Subcutaneous abdominal adipose tissue (tissue), 5 donors: ENCODE data around the gene CCL16.
"Not testable (repeated sequence)": the region's sequence is repeated elsewhere in the genome, so short reads cannot be mapped to it uniquely, and the experiment has no call there.

Source experiments
- H3K27ac ChIP-seq: one replicate; pipeline ENCODE4 v1.7.0; 2013; ENCODE audit warnings: low read depth, mild to moderate bottlenecking, inconsistent platforms, low read length, moderate library complexity
- H3K27me3 ChIP-seq, 5 donors: one replicate each; pipeline ENCODE4 v1.7.0; 2013; ENCODE audit warnings: low read length in 5 of 5, inconsistent platforms in 1 of 5; ENCODE audit not compliant: control insufficient read depth in 5 of 5, insufficient read depth in 4 of 5
- H3K36me3 ChIP-seq, 5 donors: one replicate each; pipeline ENCODE4 v1.7.0; 2013; ENCODE audit warnings: low read length in 5 of 5; ENCODE audit not compliant: control insufficient read depth in 5 of 5, insufficient read depth in 5 of 5
- H3K4me1 ChIP-seq, 5 donors: one replicate each; pipeline ENCODE4 v1.7.0; 2013; ENCODE audit warnings: low read length in 5 of 5, mild to moderate bottlenecking in 3 of 5, moderate library complexity in 1 of 5; ENCODE audit not compliant: control insufficient read depth in 5 of 5, insufficient read depth in 5 of 5
- H3K4me3 ChIP-seq, 5 donors: one replicate each; pipeline ENCODE4 v1.7.0; 2013; ENCODE audit warnings: low read length in 5 of 5, low read depth in 1 of 5
- H3K9ac ChIP-seq, 5 donors: one replicate each; pipeline ENCODE4 v1.7.0; 2013; ENCODE audit warnings: low read length in 5 of 5, mild to moderate bottlenecking in 4 of 5, moderate library complexity in 3 of 5
- H3K9me3 ChIP-seq, 5 donors: one replicate each; pipeline ENCODE4 v1.7.0; 2013; ENCODE audit warnings: low read length in 5 of 5; ENCODE audit not compliant: control insufficient read depth in 5 of 5
- donor health status: healthy.
- donor health status: healthy.
- donor health status: healthy.
- donor health status: healthy.
- donor health status: healthy.

Gene CCL16, protein sequence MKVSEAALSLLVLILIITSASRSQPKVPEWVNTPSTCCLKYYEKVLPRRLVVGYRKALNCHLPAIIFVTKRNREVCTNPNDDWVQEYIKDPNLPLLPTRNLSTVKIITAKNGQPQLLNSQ

GRCh38 chr17:35981246-35981645, at the start of gene CCL16:
Gene CCL16, minus strand, starts transcription at chr17:35981497. Its CDS starts 77 bp downstream, at chr17:35981420.
- H3K9ac ChIP-seq, result no peak within 1 kb of the TSS
- no peak within 1 kb of the TSS for H3K4me3 ChIP-seq
- peaks cover 0 to 9% (median 0%) of the 10 kb centered on the region in 5 donors for H3K36me3 ChIP-seq
- peaks cover 0 to 47% (median 14%) of the 10 kb centered on the region in 5 donors for H3K4me1 ChIP-seq
- H3K27ac ChIP-seq, result no peak within 1 kb of the TSS
- peaks cover 0 to 5% (median 0%) of the 10 kb centered on the region in 5 donors for H3K27me3 ChIP-seq
- H3K9me3 ChIP-seq, result no peaks in the 10 kb centered on the region

DNA sequence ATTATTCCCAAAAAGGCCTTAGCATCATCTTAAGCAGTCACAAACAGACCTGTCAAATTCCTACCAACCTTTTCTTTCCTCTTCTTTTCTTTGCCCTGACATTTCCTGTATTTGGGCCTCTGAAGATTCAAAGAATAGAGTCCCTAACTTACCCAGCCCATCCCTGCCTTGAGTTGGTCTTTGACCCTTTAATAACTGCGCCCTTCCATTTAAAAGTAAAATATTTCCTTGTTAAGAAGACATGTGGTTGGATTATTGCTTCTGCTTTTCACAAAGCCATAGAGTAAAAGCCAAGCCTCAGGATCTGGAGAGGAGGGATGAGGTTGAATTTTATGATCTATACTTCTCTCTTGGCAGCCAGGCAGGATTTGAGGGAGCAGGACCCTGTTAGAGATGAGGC, 49.7 kb upstream of the CCL16 start:
- Histone ChIP-seq H3K9me3 (no peaks in the 10 kb centered on the region), H3K4me1 (no peaks in the 10 kb centered on the region), H3K4me3 (no peak overlapping the region), H3K9ac (no peak overlapping the region), H3K27me3 (peaks cover 0 to 3% (median 0%) of the 10 kb centered on the region in 5 donors), H3K36me3 (no peaks in the 10 kb centered on the region), H3K27ac (no peak overlapping the region)

GRCh38 chr17:36027761-36028160, 46.5 kb upstream of the CCL16 start:
- H3K4me1 ChIP-seq, result no peaks in the 10 kb centered on the region
- H3K27me3 ChIP-seq, result peaks cover 0 to 7% (median 0%) of the 10 kb centered on the region in 5 donors
- H3K9ac ChIP-seq, result no peak overlapping the region
- H3K9me3 ChIP-seq, result no peaks in the 10 kb centered on the region
- no peaks in the 10 kb centered on the region for H3K36me3 ChIP-seq
- H3K27ac ChIP-seq, result no peak overlapping the region
- H3K4me3 ChIP-seq, result no peak overlapping the region

DNA sequence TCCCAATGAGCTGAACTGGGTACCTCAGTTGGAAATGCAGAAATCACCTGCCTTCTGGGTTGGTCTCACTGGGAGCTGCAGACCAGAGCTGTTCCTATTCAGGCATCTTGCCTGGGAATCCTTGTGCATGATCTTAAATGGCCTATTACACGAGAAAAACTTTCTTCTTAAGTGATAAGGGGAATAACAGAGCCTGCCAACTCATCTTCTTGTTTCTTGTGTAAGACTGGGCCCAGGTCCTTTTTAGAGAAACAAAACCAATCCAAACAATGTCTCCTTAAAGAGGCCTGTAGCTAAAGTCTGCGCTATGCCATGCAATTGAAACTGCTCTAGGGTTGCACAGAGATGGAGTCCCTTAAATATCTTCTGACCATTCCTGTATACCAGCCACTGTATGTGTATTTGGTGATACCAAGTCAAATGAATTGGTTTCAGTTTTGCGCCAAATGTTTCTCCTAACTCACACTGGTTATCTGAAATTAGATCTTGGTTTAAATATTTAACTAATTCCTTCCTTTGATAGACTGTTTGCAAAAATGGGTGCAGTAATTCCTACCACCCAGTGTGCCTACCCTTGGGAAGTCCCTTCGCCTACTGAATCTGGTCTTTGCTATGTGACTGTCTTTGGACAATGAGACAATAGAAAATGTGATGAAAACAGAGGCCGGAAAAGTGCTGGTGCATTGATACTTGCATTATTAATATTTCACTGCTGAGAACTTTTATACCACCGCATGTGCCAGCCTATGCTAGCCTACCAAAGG, 43.0 kb upstream of the CCL16 start:
- no peak overlapping the region for H3K27ac ChIP-seq
- peaks cover 0 to 5% (median 0%) of the 10 kb centered on the region in 5 donors for H3K27me3 ChIP-seq
- no peak overlapping the region for H3K9ac ChIP-seq
- no peaks in the 10 kb centered on the region for H3K36me3 ChIP-seq
- H3K4me1 ChIP-seq, result no peaks in the 10 kb centered on the region
- H3K4me3 ChIP-seq, result no peak overlapping the region
- no peaks in the 10 kb centered on the region for H3K9me3 ChIP-seq

GRCh38 chr17:36019423-36019822, 38.1 kb upstream of the CCL16 start:
- peaks cover 0 to 5% (median 0%) of the 10 kb centered on the region in 5 donors for H3K27me3 ChIP-seq
- H3K4me1 ChIP-seq, result peaks cover 0 to 13% (median 6%) of the 10 kb centered on the region in 5 donors
- H3K9me3 ChIP-seq, result no peaks in the 10 kb centered on the region
- no peak overlapping the region for H3K9ac ChIP-seq
- H3K4me3 ChIP-seq, result no peak overlapping the region
- H3K36me3 ChIP-seq, result no peaks in the 10 kb centered on the region
- H3K27ac ChIP-seq, result no peak overlapping the region

- H3K4me3 ChIP-seq, result no peak within 1 kb of the TSS
- H3K36me3 ChIP-seq, result no peaks in the 10 kb centered on the region
- H3K4me1 ChIP-seq, result peaks cover 0 to 13% (median 6%) of the 10 kb centered on the region in 5 donors
- no peak within 1 kb of the TSS for H3K9ac ChIP-seq
- no peak within 1 kb of the TSS for H3K27ac ChIP-seq
- H3K9me3 ChIP-seq, result no peaks in the 10 kb centered on the region
- peaks cover 0 to 2% (median 0%) of the 10 kb centered on the region in 5 donors for H3K27me3 ChIP-seq
Observed at GRCh38 chr17:36017799-36018198, 36.5 kb upstream of the CCL16 start, which contains the start of gene CCL23. Gene CCL23, minus strand, starts transcription at chr17:36017972. Its CDS starts 75 bp downstream, at chr17:36017897.

GRCh38 chr17:36016555-36016954, 35.3 kb upstream of the CCL16 start:
- H3K36me3 ChIP-seq, result no peaks in the 10 kb centered on the region
- H3K4me1 ChIP-seq, result peaks cover 0 to 20% (median 6%) of the 10 kb centered on the region in 5 donors
- no peaks in the 10 kb centered on the region for H3K27me3 ChIP-seq
- peaks cover 0 to 12% (median 12%) of the 10 kb centered on the region in 5 donors for H3K9me3 ChIP-seq
- no peak overlapping the region for H3K9ac ChIP-seq
- no peak overlapping the region for H3K27ac ChIP-seq
- H3K4me3 ChIP-seq, result no peak overlapping the region

DNA sequence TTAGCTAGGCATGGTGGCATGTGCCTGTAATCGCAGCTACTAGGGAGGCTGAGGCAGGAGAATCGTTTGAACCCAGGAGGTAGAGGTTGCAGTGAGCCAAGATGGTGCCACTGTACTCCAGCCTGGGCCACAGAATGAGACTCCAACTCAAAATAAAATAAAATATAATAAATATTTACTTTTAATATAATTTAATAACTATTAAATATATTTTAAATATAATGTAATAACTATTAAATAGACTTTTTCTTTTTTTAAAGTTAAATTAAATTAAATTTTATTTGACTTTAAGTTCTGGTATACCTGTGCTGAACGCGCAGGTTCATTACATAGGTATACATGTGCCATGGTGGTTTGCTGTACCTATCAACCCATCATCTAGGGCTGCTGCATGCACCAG, 34.6 kb upstream of the CCL16 start:
- H3K4me1 ChIP-seq, result peaks cover 0 to 20% (median 6%) of the 10 kb centered on the region in 5 donors
- H3K27ac ChIP-seq, H3K4me3 ChIP-seq, H3K36me3 ChIP-seq, H3K9ac ChIP-seq, H3K27me3 ChIP-seq: not testable (repeated sequence)
- H3K9me3 ChIP-seq, result peaks cover 0 to 13% (median 12%) of the 10 kb centered on the region in 5 donors

GRCh38 chr17:36014946-36015345, 33.6 kb upstream of the CCL16 start:
- Histone ChIP-seq H3K36me3 (no peaks in the 10 kb centered on the region), H3K9me3 (peaks cover 0 to 15% (median 12%) of the 10 kb centered on the region in 5 donors), H3K9ac (no peak overlapping the region), H3K4me1 (peaks cover 0 to 20% (median 6%) of the 10 kb centered on the region in 5 donors), H3K27ac (no peak overlapping the region), H3K27me3 (no peaks in the 10 kb centered on the region), H3K4me3 (no peak overlapping the region)

- Histone ChIP-seq H3K4me3 (no peak overlapping the region), H3K27me3 (no peaks in the 10 kb centered on the region), H3K9me3 (peaks cover 0 to 34% (median 25%) of the 10 kb centered on the region in 5 donors), H3K9ac (no peak overlapping the region), H3K4me1 (peaks cover 0 to 7% (median 0%) of the 10 kb centered on the region in 5 donors), H3K27ac (no peak overlapping the region), H3K36me3 (no peaks in the 10 kb centered on the region)
Observed at GRCh38 chr17:36011201-36011600, 29.9 kb upstream of the CCL16 start.
